ENCODE results near the gene RGS7BP.

- TF ChIP-seq CTCF (conservative IDR thresholded peaks at IDR 0.05; ENCODE audit: low read depth in 2 of 2) (no peak), EZH2 (IDR thresholded peaks at IDR 0.05; ENCODE audit: low read depth, unreplicated experiment) (no peak), EZH2phosphoT487 (IDR thresholded peaks at IDR 0.05; ENCODE audit: unreplicated experiment) (no peak)
Observed at GRCh38 chr5:64489857-64490256, 16.0 kb upstream of the RGS7BP start.

Measured in GM23338 (cell line).